Stimulated activated CD8-positive, alpha-beta memory T cell treated with anti-CD3 and anti-CD28 coated beads, Interleukin-15, amount 100 ng/mL, for 48 hours (primary cell): ENCODE measurements around the gene TLE4.
"Not testable (repeated sequence)": the region's sequence is repeated elsewhere in the genome, so short reads cannot be mapped to it uniquely, and the experiment has no call there.

Source experiments
- DNase-seq, 2 donors: peaks; one replicate each; pipeline ENCODE4 v3.0.0-alpha.2; 2020; ENCODE audit warnings: low read depth in 2 of 2

The TLE4 gene

GRCh38 chr9:79571309-79572031 lies at the start of gene TLE4:
TSS of gene TLE4 (plus strand) at chr9:79571965. CDS start at chr9:79572791, 826 bp downstream.
- DNase-seq: peak; percentile 99 to 100

GRCh38 chr9:79522793-79523192 lies 49.0 kb upstream of the TLE4 start:
- no peak for DNase-seq

GRCh38 chr9:79524266-79524665 lies 47.5 kb upstream of the TLE4 start:
- DNase-seq: no peak

GRCh38 chr9:79526149-79526672 lies 45.6 kb upstream of the TLE4 start:
- DNase-seq: no peak

- no peak for DNase-seq
Observed at GRCh38 chr9:79535534-79535933, 36.2 kb upstream of the TLE4 start.

GRCh38 chr9:79537838-79538237 lies 33.9 kb upstream of the TLE4 start:
- no peak for DNase-seq

GRCh38 chr9:79542735-79543620 lies 28.8 kb upstream of the TLE4 start:
- DNase-seq: no peak

GRCh38 chr9:79544375-79544774 lies 27.4 kb upstream of the TLE4 start:
- not testable (repeated sequence) for DNase-seq

GRCh38 chr9:79551586-79551985 lies 20.2 kb upstream of the TLE4 start:
- DNase-seq: no peak

- no peak for DNase-seq
Observed at GRCh38 chr9:79551994-79552393, 19.8 kb upstream of the TLE4 start.

GRCh38 chr9:79555474-79556089 lies 16.2 kb upstream of the TLE4 start:
- DNase-seq: no peak

- no peak for DNase-seq
Observed at GRCh38 chr9:79559495-79560181, 12.1 kb upstream of the TLE4 start.

GRCh38 chr9:79562749-79563386 lies 8.9 kb upstream of the TLE4 start:
- DNase-seq: no peak

GRCh38 chr9:79564105-79564504 lies 7.7 kb upstream of the TLE4 start:
- DNase-seq: no peak

- DNase-seq: peak in 1 of 2 donors; percentile 18
Observed at GRCh38 chr9:79565245-79565644, 6.5 kb upstream of the TLE4 start.

- DNase-seq: no peak
Observed at GRCh38 chr9:79567671-79568098, 4.1 kb upstream of the TLE4 start.

- DNase-seq: no peak
Observed at GRCh38 chr9:79568337-79569101, 3.2 kb upstream of the TLE4 start.

- DNase-seq: no peak
Observed at GRCh38 chr9:79569814-79570447, 1.8 kb upstream of the TLE4 start.

- DNase-seq: peak; percentile 22 to 37
Observed at GRCh38 chr9:79570448-79571308, 1.1 kb upstream of the TLE4 start.
